CD4-positive, alpha-beta T cell (primary cell): ENCODE data around the gene VIT. TPM values are rescaled to one million over a fixed set of nuclear protein-coding genes. Genes with fewer than 3 reads are reported as not detected.

ENCODE experiments used
- ATAC-seq: fragments of 200-7000 bp; cut with Tn5 transposase; one replicate; pipeline ENCODE4 v1.10.0; 2022; ENCODE audit warnings: mild to moderate bottlenecking; ENCODE audit not compliant: poor library complexity
- CTCF ChIA-PET: fragments of 350-600 bp; sonication (Branson Sonifier 250); formaldehyde crosslinking; loops from one replicate; lab custom pipeline; 2021; ENCODE audit warnings: antibody characterized with exemption, inconsistent platforms; lab: Charles Lee
- POLR2A ChIA-PET: fragments of 350-600 bp; sonication (Branson Sonifier 250); formaldehyde crosslinking; loops from one replicate; lab custom pipeline; 2021; ENCODE audit warnings: antibody characterized with exemption, inconsistent platforms; lab: Charles Lee
- DNase-seq, 14 experiments: peaks; one replicate each; pipeline ENCODE4 v3.0.0-alpha.2; 2013 to 2020; ENCODE audit warnings: mixed read lengths in 2 of 14
- H3K27ac ChIP-seq, 2 donors: one replicate each; pipeline versions ENCODE4 v1.5.1 to v1.7.0; 2013; ENCODE audit warnings: low read length in 2 of 2, low read depth in 1 of 2, mild to moderate bottlenecking in 1 of 2
- H3K27me3 ChIP-seq, 2 experiments: 1 replicate in 1 of 2; 2 replicates in 1 of 2; pipeline versions ENCODE4 v1.6.1 to v1.7.0; 2013; ENCODE audit warnings: low read length in 2 of 2, control low read depth in 1 of 2, mild to moderate bottlenecking in 1 of 2, moderate library complexity in 1 of 2; ENCODE audit not compliant: insufficient read depth in 2 of 2, control insufficient read depth in 1 of 2
- H3K36me3 ChIP-seq: one replicate; pipeline ENCODE4 v1.6.1; 2013; ENCODE audit warnings: low read length, control low read depth; ENCODE audit not compliant: insufficient read depth
- H3K4me1 ChIP-seq: one replicate; pipeline ENCODE4 v1.6.1; 2013; ENCODE audit warnings: low read length, control low read depth; ENCODE audit not compliant: insufficient read depth
- H3K4me3 ChIP-seq: one replicate; pipeline ENCODE4 v1.5.1; 2013; ENCODE audit warnings: mild to moderate bottlenecking, low read length, moderate library complexity
- H3K9me3 ChIP-seq, 2 experiments: 1 replicate in 1 of 2; 2 replicates in 1 of 2; pipeline versions ENCODE4 v1.6.1 to v1.7.0; 2013; ENCODE audit warnings: low read length in 2 of 2, mild to moderate bottlenecking in 2 of 2, control low read depth in 1 of 2, moderate library complexity in 1 of 2; ENCODE audit not compliant: control insufficient read depth in 1 of 2, insufficient read depth in 1 of 2
- H3K27ac Mint-ChIP-seq: one replicate; pipeline ENCODE4 v1.8.0; 2020; ENCODE audit warnings: mixed read lengths
- H3K27me3 Mint-ChIP-seq: one replicate; pipeline ENCODE4 v1.8.0; 2021; ENCODE audit warnings: mixed read lengths
- H3K36me3 Mint-ChIP-seq: one replicate; pipeline ENCODE4 v1.8.0; 2021; ENCODE audit warnings: low read depth, mixed read lengths
- H3K4me1 Mint-ChIP-seq: one replicate; pipeline ENCODE4 v1.8.0; 2021; ENCODE audit warnings: low read depth, mixed read lengths
- H3K4me3 Mint-ChIP-seq: one replicate; pipeline ENCODE4 v1.8.0; 2020; ENCODE audit warnings: mild to moderate bottlenecking, mixed read lengths
- H3K9me3 Mint-ChIP-seq: one replicate; pipeline ENCODE4 v1.8.0; 2020; ENCODE audit warnings: mixed read lengths
- intact Hi-C, 2 experiments: fragments of 100-400 bp; cut with DNase I in 1 of 2; cut with micrococcal nuclease in 1 of 2; formaldehyde crosslinking; loops; one replicate each; pipeline versions ENCODE4 v1.15.1 to v1.9.0; 2023 to 2025; cut with DNase I, micrococcal nuclease
- total RNA-seq, 174 experiments: library from RNA in 2 of 174; stranded (reverse) in 2 of 174; gene quantifications; one replicate each; pipeline ENCODE4 v1.2.3 and lab custom pipeline; 2021 to 2026
- TF ChIP-seq, protein P1 (sequence below): fragments of 200-600 bp; IDR thresholded peaks from one replicate; pipeline ENCODE4 v1.8.0; 2022; ENCODE audit warnings: antibody characterized with exemption, mild to moderate bottlenecking

VIT gene
- total RNA-seq, 2 experiments from 2014 or later: not detected

DNA sequence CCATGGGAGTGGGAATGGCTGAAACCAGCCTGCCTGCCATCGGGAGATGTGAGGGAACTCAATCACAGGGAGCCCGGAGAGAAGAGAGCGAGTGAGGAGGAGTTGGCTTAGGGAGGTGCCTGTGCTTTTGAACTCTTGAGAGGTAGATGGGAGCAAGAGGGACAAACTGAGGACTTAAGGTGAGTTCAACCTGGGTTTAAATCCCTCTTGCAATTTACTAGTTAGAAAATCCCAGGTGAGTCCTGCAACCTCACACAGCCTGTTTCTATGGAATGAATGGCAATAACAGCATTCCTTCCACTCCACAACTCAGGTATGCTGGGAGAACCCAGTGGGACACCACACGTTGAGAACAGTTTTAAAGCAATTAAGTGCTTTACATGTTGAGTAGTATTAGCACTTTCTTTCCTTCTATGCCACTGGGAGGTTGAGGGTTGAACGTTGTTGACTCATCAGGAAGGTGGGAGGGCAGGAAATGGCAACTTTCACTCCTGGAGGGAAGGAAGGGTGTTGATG lies 57.3 kb downstream of the VIT start:
- TF ChIP-seq, protein P1, sequence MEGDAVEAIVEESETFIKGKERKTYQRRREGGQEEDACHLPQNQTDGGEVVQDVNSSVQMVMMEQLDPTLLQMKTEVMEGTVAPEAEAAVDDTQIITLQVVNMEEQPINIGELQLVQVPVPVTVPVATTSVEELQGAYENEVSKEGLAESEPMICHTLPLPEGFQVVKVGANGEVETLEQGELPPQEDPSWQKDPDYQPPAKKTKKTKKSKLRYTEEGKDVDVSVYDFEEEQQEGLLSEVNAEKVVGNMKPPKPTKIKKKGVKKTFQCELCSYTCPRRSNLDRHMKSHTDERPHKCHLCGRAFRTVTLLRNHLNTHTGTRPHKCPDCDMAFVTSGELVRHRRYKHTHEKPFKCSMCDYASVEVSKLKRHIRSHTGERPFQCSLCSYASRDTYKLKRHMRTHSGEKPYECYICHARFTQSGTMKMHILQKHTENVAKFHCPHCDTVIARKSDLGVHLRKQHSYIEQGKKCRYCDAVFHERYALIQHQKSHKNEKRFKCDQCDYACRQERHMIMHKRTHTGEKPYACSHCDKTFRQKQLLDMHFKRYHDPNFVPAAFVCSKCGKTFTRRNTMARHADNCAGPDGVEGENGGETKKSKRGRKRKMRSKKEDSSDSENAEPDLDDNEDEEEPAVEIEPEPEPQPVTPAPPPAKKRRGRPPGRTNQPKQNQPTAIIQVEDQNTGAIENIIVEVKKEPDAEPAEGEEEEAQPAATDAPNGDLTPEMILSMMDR: no peak
- H3K4me1 ChIP-seq: no peaks in the 10 kb centered on the region
- no peak overlapping the region for H3K27ac ChIP-seq
- Mint-ChIP-seq H3K36me3 (no peaks in the 10 kb centered on the region), H3K4me1 (no peaks in the 10 kb centered on the region), H3K9me3 (no peaks in the 10 kb centered on the region), H3K27me3 (peaks cover 40% of the 10 kb centered on the region), H3K4me3 (no peak overlapping the region), H3K27ac (no peak overlapping the region)
- CTCF ChIA-PET: no interaction called here
- ATAC-seq (no peak), DNase-seq (no peak)
- POLR2A ChIA-PET: no interaction called here
- H3K36me3 ChIP-seq: no peaks in the 10 kb centered on the region
- H3K9me3 ChIP-seq: no peaks in the 10 kb centered on the region
- H3K27me3 ChIP-seq: peaks cover 2 to 6% of the 10 kb centered on the region in 2 experiments
- intact Hi-C loops: no loop called here
- H3K4me3 ChIP-seq: no peak overlapping the region

DNA sequence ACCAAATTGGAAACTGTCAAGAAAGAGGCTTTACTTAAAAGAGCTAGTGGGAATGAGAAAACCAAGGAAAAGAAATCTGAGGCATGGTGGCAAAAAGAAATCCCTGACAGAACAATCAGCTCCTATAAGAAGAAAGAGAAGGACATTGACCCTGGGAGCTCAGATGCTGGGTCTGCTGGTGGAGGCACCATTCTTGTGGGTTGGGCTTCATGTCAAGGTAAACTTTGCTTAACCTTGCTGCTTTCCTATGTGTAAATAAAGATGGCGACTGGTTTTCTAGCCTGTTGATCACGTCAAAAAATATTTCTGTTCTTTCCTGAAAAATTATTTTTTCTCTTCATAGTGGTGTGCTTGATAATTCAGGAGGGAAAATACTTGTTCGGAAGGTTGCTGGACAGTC lies 58.1 kb downstream of the VIT start:
- Mint-ChIP-seq H3K4me3 (no peak overlapping the region), H3K27me3 (peaks cover 32% of the 10 kb centered on the region), H3K27ac (no peak overlapping the region), H3K36me3 (no peaks in the 10 kb centered on the region), H3K4me1 (no peaks in the 10 kb centered on the region), H3K9me3 (no peaks in the 10 kb centered on the region)
- TF ChIP-seq, protein P1: no peak
- no peak overlapping the region for H3K4me3 ChIP-seq
- ATAC-seq (no peak), DNase-seq (no peak)
- ChIA-PET POLR2A (no interaction called here), CTCF (no interaction called here)
- no peaks in the 10 kb centered on the region for H3K4me1 ChIP-seq
- no peaks in the 10 kb centered on the region for H3K36me3 ChIP-seq
- H3K27ac ChIP-seq: no peak overlapping the region
- no peaks in the 10 kb centered on the region for H3K9me3 ChIP-seq
- H3K27me3 ChIP-seq: no peaks in the 10 kb centered on the region
- intact Hi-C loops: no loop called here

DNA sequence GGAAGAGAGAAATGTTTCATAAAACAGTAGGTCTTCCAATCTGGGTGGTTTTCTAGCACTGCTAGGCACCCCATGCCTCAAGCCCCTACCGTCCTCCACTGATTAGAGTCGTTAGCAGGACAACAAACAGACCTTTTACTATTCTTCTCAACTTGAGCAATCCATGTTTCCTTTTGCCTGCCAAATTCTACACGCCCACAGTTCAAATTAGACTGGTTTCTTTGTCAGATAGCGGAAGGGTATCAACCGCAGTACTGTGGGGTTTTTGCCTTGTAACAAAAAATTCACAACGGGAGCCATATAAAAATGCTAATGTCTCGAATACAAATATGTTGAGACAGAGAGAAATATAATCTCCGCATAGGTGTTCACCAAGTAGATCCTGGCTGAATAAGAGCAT lies 59.9 kb downstream of the VIT start:
- H3K27me3 ChIP-seq: no peaks in the 10 kb centered on the region
- H3K4me1 ChIP-seq: no peaks in the 10 kb centered on the region
- TF ChIP-seq, protein P1: no peak
- H3K4me3 ChIP-seq: no peak overlapping the region
- H3K36me3 ChIP-seq: no peaks in the 10 kb centered on the region
- no peak overlapping the region for H3K27ac ChIP-seq
- no peak overlapping the region for H3K4me3 Mint-ChIP-seq
- no peak for ATAC-seq
- no peaks in the 10 kb centered on the region for H3K4me1 Mint-ChIP-seq
- H3K9me3 Mint-ChIP-seq: no peaks in the 10 kb centered on the region
- no peak for DNase-seq
- H3K27me3 Mint-ChIP-seq: peaks cover 25% of the 10 kb centered on the region
- no peaks in the 10 kb centered on the region for H3K9me3 ChIP-seq
- CTCF ChIA-PET: no interaction called here
- intact Hi-C loops: no loop called here
- no peak overlapping the region for H3K27ac Mint-ChIP-seq
- POLR2A ChIA-PET: no interaction called here
- no peaks in the 10 kb centered on the region for H3K36me3 Mint-ChIP-seq
